Kidney (tissue), 14 donors: ENCODE measurements around the gene UBE2L3. TPM values are rescaled to one million over a fixed set of nuclear protein-coding genes. Genes with fewer than 3 reads are reported as not detected.
"Not testable (repeated sequence)": the region's sequence is repeated elsewhere in the genome, so short reads cannot be mapped to it uniquely, and the experiment has no call there.

Source experiments
- DNase-seq, 5 donors: peaks; one replicate each; pipeline ENCODE4 v3.0.0-alpha.2; 2013 to 2020
- FAIRE-seq: peaks from 2 replicates; lab custom pipeline; 2012; peaks lifted over from hg19 to GRCh38; lab: Jason Lieb, UNC
- H3K27ac ChIP-seq, 2 donors: one replicate each; pipeline ENCODE4 v1.7.0; 2013; ENCODE audit warnings: low read depth in 2 of 2, low read length in 2 of 2, inconsistent platforms in 1 of 2
- H3K27me3 ChIP-seq: one replicate; pipeline ENCODE4 v1.7.1; 2013; ENCODE audit warnings: low read length, inconsistent platforms; ENCODE audit not compliant: control insufficient read depth, insufficient read depth
- H3K36me3 ChIP-seq, 3 donors: one replicate each; pipeline versions ENCODE4 v1.7.0 to v1.7.1; 2013; ENCODE audit warnings: low read length in 3 of 3, control low read depth in 1 of 3, inconsistent platforms in 1 of 3; ENCODE audit not compliant: insufficient read depth in 3 of 3, control insufficient read depth in 2 of 3
- H3K4me1 ChIP-seq, 3 donors: one replicate each; pipeline versions ENCODE4 v1.7.0 to v1.7.1; 2013; ENCODE audit warnings: low read length in 3 of 3, inconsistent platforms in 1 of 3, low read depth in 1 of 3; ENCODE audit not compliant: control insufficient read depth in 2 of 3, insufficient read depth in 2 of 3
- H3K4me3 ChIP-seq, 3 donors: one replicate each; pipeline versions ENCODE4 v1.7.0 to v1.8.1; 2013; ENCODE audit warnings: low read length in 3 of 3, control low read depth in 1 of 3, inconsistent platforms in 1 of 3
- H3K9ac ChIP-seq, 3 donors: one replicate each; pipeline versions ENCODE4 v1.7.0 to v1.7.1; 2013; ENCODE audit warnings: low read length in 3 of 3, control low read depth in 1 of 3, inconsistent platforms in 1 of 3
- H3K9me3 ChIP-seq, 3 donors: one replicate each; pipeline versions ENCODE4 v1.7.0 to v1.7.1; 2013; ENCODE audit warnings: low read length in 3 of 3, control low read depth in 1 of 3, inconsistent platforms in 1 of 3; ENCODE audit not compliant: control insufficient read depth in 2 of 3, insufficient read depth in 1 of 3
- intact Hi-C: fragments of 100-400 bp; cut with DNase I; formaldehyde crosslinking; loops from one replicate; pipeline ENCODE4 v1.11.1; 2022
- polyA plus RNA-seq: library from polyadenylated mRNA; stranded (reverse); fragments of 350-450 nt; fragmentation: Illumina TruSeq; extraction: RNeasy Lipid Tissue Mini Kit (QIAGEN cat#74804); gene quantifications from one replicate; pipeline ENCODE4 v1.2.3, GENCODE V29; 2014; ENCODE audit warnings: low read depth, low replicate concordance; ENCODE audit not compliant: insufficient read depth
- total RNA-seq: library from RNA; stranded (reverse); fragmentation: NEBNext Ultra II Directional; extraction: Animal tissue kit (Norgen Biotek cat#: 25700); gene quantifications from one replicate; pipeline ENCODE4 v1.2.1, GENCODE V29; 2021
- TF ChIP-seq, protein P1 (sequence below): IDR thresholded peaks from 3 replicates; pipeline ENCODE4 v1.5.1; 2012; ENCODE audit warnings: mild to moderate bottlenecking, moderate library complexity, borderline replicate concordance; ENCODE audit not compliant: insufficient read depth; ENCODE audit errors: extremely low read depth
- donor health status: control.
- donor health status: control.
- donor health status: control.
- donor health status: control.
- donor health status: control.
- donor health status: DM: yes; HTN: yes; CAD: no.
- donor health status: Normal renal cell carcinoma (clear cell type).

UBE2L3 gene
- total and polyA plus RNA-seq, 2 donors from 2014 or later: 45.8 to 70.0 TPM

DNA sequence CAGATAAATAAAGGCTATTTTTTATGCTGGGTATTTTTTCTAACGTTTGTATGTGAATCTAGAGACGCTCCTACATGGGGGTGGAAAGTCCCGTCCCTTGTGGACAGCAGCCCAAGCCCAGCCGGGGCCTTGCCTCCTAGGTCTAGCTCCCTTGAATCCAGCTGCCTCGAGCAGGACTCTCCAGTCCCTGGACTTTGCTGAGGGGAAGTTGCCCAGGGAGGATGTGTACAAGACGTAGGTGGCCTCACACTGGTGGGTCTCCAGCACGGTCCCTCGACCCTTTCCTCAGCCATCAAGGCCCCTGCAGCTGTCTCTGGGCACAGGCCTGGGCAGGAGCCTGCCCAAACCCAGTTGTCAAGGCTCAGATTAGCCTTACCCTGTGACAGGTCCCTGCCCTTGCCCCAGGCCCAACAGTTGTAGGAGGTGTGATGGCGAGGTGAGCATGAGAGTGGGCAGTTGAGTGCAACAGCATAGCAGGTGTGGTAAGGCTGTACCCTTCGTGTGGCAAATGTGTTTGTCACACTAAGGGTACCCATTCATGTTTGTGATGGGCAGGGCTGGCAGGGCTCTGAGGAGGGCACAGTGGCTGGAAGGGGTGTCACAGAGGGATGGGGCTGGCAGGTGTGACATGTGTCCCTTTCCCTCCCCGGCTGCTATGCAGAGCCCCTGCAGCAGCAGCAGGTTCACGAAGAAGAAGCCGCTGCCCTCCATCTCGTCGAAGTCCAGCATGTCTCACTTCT is 68.4 kb downstream of the UBE2L3 start:
- Histone ChIP-seq H3K27ac (no peak overlapping the region), H3K9me3 (no peaks in the 10 kb centered on the region), H3K4me1 (peaks cover 0 to 2% (median 0%) of the 10 kb centered on the region in 3 donors), H3K27me3 (no peaks in the 10 kb centered on the region), H3K4me3 (no peak overlapping the region), H3K9ac (no peak overlapping the region), H3K36me3 (no peaks in the 10 kb centered on the region)
- no peak for FAIRE-seq
- intact Hi-C loops: no loop called here
- TF ChIP-seq, protein P1, sequence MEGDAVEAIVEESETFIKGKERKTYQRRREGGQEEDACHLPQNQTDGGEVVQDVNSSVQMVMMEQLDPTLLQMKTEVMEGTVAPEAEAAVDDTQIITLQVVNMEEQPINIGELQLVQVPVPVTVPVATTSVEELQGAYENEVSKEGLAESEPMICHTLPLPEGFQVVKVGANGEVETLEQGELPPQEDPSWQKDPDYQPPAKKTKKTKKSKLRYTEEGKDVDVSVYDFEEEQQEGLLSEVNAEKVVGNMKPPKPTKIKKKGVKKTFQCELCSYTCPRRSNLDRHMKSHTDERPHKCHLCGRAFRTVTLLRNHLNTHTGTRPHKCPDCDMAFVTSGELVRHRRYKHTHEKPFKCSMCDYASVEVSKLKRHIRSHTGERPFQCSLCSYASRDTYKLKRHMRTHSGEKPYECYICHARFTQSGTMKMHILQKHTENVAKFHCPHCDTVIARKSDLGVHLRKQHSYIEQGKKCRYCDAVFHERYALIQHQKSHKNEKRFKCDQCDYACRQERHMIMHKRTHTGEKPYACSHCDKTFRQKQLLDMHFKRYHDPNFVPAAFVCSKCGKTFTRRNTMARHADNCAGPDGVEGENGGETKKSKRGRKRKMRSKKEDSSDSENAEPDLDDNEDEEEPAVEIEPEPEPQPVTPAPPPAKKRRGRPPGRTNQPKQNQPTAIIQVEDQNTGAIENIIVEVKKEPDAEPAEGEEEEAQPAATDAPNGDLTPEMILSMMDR: no peak
- peak in 1 of 5 donors; percentile 51 for DNase-seq

DNA sequence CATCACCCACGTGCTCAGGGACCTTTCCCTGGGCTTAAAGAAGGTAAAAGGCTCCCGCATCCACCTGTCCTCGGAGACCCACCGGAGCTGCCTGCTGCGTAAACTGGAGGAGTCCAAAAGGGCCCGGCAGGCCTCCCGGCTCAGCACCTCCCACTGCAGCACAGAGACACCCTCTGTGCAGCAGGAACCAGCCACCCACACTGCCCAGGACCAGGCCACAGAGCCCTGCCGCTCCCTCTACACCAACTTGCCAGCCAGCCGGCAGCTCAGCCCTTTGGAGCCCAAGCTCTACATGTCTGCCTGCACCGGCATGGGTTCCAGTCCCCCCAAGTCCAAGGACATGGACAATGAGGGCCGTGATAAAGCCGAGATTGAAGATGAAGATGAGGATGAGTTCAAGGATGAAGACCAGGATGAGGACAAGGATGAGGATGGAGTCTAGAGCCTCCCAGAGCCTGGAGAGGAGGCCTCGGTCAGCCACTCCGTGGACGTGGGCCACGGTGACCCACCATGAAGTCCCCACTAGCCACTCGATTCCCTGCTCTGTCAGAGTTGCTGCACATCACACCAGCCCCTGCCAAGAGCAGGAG is 69.2 kb downstream of the UBE2L3 start:
- Histone ChIP-seq H3K4me3 (no peak overlapping the region), H3K9me3 (no peaks in the 10 kb centered on the region), H3K9ac (no peak overlapping the region), H3K4me1 (peaks cover 0 to 9% (median 0%) of the 10 kb centered on the region in 3 donors), H3K27me3 (no peaks in the 10 kb centered on the region), H3K27ac (no peak overlapping the region), H3K36me3 (no peaks in the 10 kb centered on the region)
- peak in 1 of 5 donors; percentile 62 for DNase-seq
- no peak for FAIRE-seq
- TF ChIP-seq, protein P1: no peak
- intact Hi-C loops: no loop called here

DNA sequence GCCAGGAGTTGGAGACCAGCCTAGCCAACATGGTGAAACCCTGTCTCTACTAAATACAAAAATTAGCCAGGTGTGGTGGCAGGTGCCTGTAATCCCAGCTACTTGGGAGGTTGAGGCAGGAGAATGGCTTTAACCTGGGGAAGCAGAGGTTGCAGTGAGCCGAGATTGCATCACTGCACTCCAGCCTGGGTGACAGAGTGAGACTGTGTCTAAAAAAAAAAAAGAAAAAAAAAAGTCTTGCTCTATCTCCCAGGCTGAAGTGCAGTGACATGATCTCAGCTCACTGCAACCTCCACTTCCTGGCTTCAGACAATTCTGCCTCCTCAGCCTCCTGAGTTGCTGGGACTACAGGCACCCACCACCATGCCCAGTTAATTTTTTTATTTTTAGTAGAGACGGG is 69.9 kb downstream of the UBE2L3 start:
- H3K9ac ChIP-seq, intact Hi-C loops, H3K4me1 ChIP-seq, H3K9me3 ChIP-seq, H3K4me3 ChIP-seq, FAIRE-seq, H3K27ac ChIP-seq, H3K36me3 ChIP-seq, H3K27me3 ChIP-seq, DNase-seq: not testable (repeated sequence)

DNA sequence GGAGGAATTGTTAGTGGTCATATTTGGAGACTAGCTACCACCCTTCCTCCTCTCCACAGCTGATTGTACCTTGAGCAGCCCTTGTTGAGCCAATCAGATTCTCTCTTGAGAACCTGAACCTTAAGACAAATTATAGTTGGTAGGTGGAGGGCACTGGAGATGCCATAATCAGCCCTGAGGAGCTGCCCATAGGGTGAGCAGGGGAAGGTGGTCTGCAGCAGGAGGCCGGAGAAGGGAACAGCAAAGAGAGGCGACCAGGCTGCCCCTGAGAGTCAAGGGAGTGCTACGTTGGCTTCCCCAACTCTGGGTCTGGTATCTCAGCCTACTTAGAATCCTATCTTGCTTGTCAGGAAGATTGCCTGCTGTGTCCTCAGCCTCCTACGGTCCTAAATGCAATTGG is 71.8 kb downstream of the UBE2L3 start:
- no peak overlapping the region for H3K4me3 ChIP-seq
- TF ChIP-seq, protein P1: no peak
- DNase-seq: no peak
- H3K36me3 ChIP-seq: no peaks in the 10 kb centered on the region
- no peaks in the 10 kb centered on the region for H3K27me3 ChIP-seq
- peaks cover 0 to 12% (median 0%) of the 10 kb centered on the region in 3 donors for H3K4me1 ChIP-seq
- FAIRE-seq: no peak
- intact Hi-C loops: no loop called here
- no peaks in the 10 kb centered on the region for H3K9me3 ChIP-seq
- no peak overlapping the region for H3K9ac ChIP-seq
- H3K27ac ChIP-seq: no peak overlapping the region
